Osteoblast (primary cell): ENCODE measurements around the gene OSBPL6. TPM values are rescaled to one million over a fixed set of nuclear protein-coding genes. Genes with fewer than 3 reads are reported as not detected.

Source experiments
- DNase-seq: peaks from one replicate; pipeline ENCODE4 v3.0.0; 2011; ENCODE audit warnings: low spot score, mixed read lengths; ENCODE audit not compliant: insufficient read length; ENCODE audit errors: missing footprints
- H2AFZ ChIP-seq: 2 replicates; pipeline ENCODE4 v1.6.0; 2011; ENCODE audit warnings: mild to moderate bottlenecking, low read length
- H3K27ac ChIP-seq: 2 replicates; pipeline ENCODE4 v1.5.1; 2011; ENCODE audit warnings: mild to moderate bottlenecking, low read depth, low read length, moderate library complexity
- H3K27me3 ChIP-seq: 2 replicates; pipeline ENCODE4 v1.6.0; 2012; ENCODE audit warnings: mild to moderate bottlenecking, control low read depth, inconsistent platforms, low read length, moderate library complexity; ENCODE audit not compliant: insufficient read depth
- H3K36me3 ChIP-seq: 2 replicates; pipeline ENCODE4 v1.5.1; 2011; ENCODE audit warnings: mild to moderate bottlenecking, low read length, control low read depth, moderate library complexity; ENCODE audit not compliant: insufficient read depth
- H3K4me1 ChIP-seq: 2 replicates; pipeline ENCODE4 v1.5.1; 2011; ENCODE audit warnings: mild to moderate bottlenecking, low read length, control low read depth, moderate library complexity; ENCODE audit not compliant: insufficient read depth
- H3K4me2 ChIP-seq: 2 replicates; pipeline ENCODE4 v1.6.0; 2011; ENCODE audit warnings: mild to moderate bottlenecking, low read length; ENCODE audit not compliant: insufficient read depth
- H3K4me3 ChIP-seq: fragments of 200-600 bp; sonication (generic); 3 replicates; pipeline ENCODE4 v1.5.1; 2012; ENCODE audit warnings: mild to moderate bottlenecking, low read length, inconsistent platforms; ENCODE audit not compliant: insufficient read depth
- H3K79me2 ChIP-seq: 2 replicates; pipeline ENCODE4 v1.6.0; 2012; ENCODE audit warnings: mild to moderate bottlenecking, low read length, control low read depth, inconsistent platforms; ENCODE audit not compliant: insufficient read depth
- H3K9me3 ChIP-seq: 2 replicates; pipeline ENCODE4 v1.5.1; 2011; ENCODE audit warnings: low read depth, low read length, control low read depth
- H4K20me1 ChIP-seq: 2 replicates; pipeline ENCODE4 v1.6.0; 2012; ENCODE audit warnings: mild to moderate bottlenecking, low read length, control low read depth; ENCODE audit not compliant: insufficient read depth
- total RNA-seq: library from RNA; depleted of rRNA; stranded (reverse); fragments of >200 nt; gene quantifications from 2 replicates; pipeline ENCODE4 v1.2.3, GENCODE V29; 2012
- TF ChIP-seq, protein P1 (sequence below): IDR thresholded peaks from 2 replicates; pipeline ENCODE4 v1.5.1; 2011; ENCODE audit warnings: mild to moderate bottlenecking, low read depth, low read length, moderate library complexity; ENCODE audit errors: extremely low read depth

The OSBPL6 gene
- total RNA-seq, 1 donor, result 5.4 TPM

DNA sequence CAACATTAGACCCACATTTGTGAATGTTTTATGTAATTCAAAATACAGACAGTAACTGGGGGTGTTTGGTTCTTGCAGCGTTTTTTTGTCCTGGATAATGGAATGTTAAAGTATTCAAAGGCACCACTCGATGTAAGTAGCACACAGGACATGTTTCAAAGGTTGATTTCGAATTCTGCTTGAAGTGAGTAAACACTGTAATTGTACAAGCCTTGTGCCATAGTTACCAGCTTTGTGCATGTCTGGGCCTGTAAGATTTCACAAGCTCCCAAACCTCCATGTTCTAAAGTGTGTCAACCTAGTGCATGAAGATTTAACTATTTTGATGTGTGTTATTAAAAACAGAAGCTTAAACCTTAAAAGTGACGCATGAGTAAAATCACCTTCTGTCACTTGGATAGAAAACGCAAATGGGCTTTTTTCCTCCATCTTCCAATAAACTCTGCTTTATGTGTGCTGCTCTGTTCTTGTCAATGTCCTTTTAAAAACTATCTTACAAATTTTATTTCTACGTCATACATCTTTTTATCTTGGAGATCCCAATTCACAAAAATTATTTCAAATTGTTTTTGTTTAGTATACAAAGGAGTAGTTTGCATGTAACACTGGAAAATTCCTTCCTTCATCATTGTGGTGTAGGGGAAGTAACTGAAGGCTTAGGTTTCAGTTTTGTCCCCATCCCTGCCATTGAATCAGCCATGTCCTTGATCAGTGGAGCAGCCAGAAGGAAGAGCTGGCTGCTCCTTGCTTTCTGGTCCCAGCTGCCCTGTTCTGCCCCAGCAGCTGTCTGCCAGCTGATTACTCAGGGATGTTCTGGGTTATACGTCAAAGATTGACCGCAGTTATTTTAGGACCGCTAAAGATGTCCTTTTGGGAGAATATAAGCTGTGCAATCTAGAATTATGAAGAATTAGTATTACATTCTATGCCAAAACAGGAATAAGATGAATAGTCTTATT lies 137.4 kb downstream of the OSBPL6 start:
- Histone ChIP-seq H3K27me3 (no peaks in the 10 kb centered on the region), H3K36me3 (no peaks in the 10 kb centered on the region), H3K4me1 (peaks cover 9% of the 10 kb centered on the region), H2AFZ (no peak overlapping the region), H3K27ac (no peak overlapping the region), H3K79me2 (no peaks in the 10 kb centered on the region), H3K4me3 (no peak overlapping the region), H3K9me3 (no peaks in the 10 kb centered on the region), H3K4me2 (no peak overlapping the region), H4K20me1 (no peaks in the 10 kb centered on the region)
- DNase-seq, result no peak
- TF ChIP-seq, protein P1, sequence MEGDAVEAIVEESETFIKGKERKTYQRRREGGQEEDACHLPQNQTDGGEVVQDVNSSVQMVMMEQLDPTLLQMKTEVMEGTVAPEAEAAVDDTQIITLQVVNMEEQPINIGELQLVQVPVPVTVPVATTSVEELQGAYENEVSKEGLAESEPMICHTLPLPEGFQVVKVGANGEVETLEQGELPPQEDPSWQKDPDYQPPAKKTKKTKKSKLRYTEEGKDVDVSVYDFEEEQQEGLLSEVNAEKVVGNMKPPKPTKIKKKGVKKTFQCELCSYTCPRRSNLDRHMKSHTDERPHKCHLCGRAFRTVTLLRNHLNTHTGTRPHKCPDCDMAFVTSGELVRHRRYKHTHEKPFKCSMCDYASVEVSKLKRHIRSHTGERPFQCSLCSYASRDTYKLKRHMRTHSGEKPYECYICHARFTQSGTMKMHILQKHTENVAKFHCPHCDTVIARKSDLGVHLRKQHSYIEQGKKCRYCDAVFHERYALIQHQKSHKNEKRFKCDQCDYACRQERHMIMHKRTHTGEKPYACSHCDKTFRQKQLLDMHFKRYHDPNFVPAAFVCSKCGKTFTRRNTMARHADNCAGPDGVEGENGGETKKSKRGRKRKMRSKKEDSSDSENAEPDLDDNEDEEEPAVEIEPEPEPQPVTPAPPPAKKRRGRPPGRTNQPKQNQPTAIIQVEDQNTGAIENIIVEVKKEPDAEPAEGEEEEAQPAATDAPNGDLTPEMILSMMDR, result no peak

DNA sequence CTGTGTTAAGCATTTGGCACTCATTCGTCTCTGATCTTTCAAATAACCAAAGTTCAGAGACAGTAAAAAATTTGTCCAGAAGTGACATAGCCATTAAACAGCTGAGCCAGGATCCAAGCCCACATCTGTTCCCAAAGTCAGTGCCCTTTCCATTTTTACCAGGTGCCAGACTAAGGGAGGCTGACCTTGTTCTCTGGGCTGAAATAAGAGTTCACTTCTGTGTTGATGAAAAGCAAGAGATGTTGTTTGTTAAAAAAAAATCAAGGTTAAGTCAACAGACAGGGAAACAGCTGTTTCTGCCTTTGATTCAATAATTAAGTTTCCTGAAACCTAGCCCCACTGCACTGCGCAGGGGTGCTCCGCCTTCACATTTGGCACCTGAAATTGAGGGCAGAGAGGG lies 139.5 kb downstream of the OSBPL6 start:
- Histone ChIP-seq H3K79me2 (no peaks in the 10 kb centered on the region), H3K27ac (no peak overlapping the region), H3K4me3 (no peak overlapping the region), H3K9me3 (no peaks in the 10 kb centered on the region), H3K36me3 (no peaks in the 10 kb centered on the region), H3K4me2 (no peak overlapping the region), H2AFZ (no peak overlapping the region), H4K20me1 (no peaks in the 10 kb centered on the region), H3K4me1 (no peaks in the 10 kb centered on the region), H3K27me3 (no peaks in the 10 kb centered on the region)
- TF ChIP-seq, protein P1, result no peak
- DNase-seq, result no peak

DNA sequence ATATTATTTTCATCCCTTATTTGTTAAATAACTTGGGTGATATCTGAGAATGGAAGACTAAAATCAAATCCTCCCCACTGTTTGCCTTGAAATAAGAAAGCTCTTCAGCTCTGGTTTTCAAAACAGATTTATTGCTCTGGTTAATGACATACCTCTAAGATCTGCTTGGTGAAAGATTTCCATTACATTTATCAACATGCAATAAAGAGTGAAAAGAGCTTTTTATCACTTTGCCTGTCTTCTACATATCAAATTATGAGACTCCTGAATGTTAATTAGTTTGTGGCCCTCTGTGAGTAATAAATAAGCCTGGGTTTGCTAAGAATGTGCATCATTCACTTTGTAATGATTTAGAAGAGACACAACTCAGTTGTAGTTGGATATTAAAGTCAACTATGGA lies 140.9 kb downstream of the OSBPL6 start:
- Histone ChIP-seq H2AFZ (no peak overlapping the region), H3K27ac (no peak overlapping the region), H3K9me3 (no peaks in the 10 kb centered on the region), H3K4me3 (no peak overlapping the region), H3K79me2 (no peaks in the 10 kb centered on the region), H3K27me3 (no peaks in the 10 kb centered on the region), H3K4me2 (no peak overlapping the region), H4K20me1 (no peaks in the 10 kb centered on the region), H3K4me1 (no peaks in the 10 kb centered on the region), H3K36me3 (no peaks in the 10 kb centered on the region)
- DNase-seq, result no peak
- TF ChIP-seq, protein P1, result no peak

DNA sequence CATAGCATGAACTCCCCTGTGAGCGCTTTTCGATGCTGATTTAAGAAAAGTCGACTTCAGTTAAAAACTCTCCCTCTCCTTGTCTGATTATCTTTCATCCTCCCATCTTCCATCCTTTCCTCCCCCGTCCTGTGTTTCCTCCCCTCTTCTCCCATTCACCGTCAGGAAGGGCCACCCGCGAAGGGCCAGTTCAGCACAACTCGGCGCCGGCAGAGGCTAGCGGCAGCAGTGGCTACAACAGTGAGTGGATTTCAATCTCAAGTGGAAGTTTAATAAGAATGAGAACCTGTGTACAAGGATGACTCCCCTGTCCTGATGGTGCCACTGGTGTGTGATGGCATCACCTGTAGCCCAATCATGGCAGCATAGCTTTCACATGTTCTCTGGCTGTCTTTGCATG lies 149.8 kb downstream of the OSBPL6 start:
- no peaks in the 10 kb centered on the region for H3K9me3 ChIP-seq
- H3K27ac ChIP-seq, result no peak overlapping the region
- no peaks in the 10 kb centered on the region for H3K36me3 ChIP-seq
- no peak overlapping the region for H2AFZ ChIP-seq
- no peaks in the 10 kb centered on the region for H4K20me1 ChIP-seq
- TF ChIP-seq, protein P1, result no peak
- DNase-seq, result no peak
- no peaks in the 10 kb centered on the region for H3K4me1 ChIP-seq
- H3K27me3 ChIP-seq, result no peaks in the 10 kb centered on the region
- no peak overlapping the region for H3K4me3 ChIP-seq
- H3K79me2 ChIP-seq, result no peaks in the 10 kb centered on the region
- H3K4me2 ChIP-seq, result no peak overlapping the region
